T-cell (primary cell): ENCODE data around the gene YWHAQ. TPM values are rescaled to one million over a fixed set of nuclear protein-coding genes. Genes with fewer than 3 reads are reported as not detected.

Experiments
- ATAC-seq, 4 experiments: fragments of 200-7000 bp in 3 of 4; fragments of 150-1000 bp in 1 of 4; cut with Tn5 transposase; replicated peaks in 1 of 4; 1 replicate in 3 of 4; 2 replicates in 1 of 4; pipeline ENCODE4 v1.10.0; 2021; ENCODE audit warnings: moderate library complexity in 3 of 4, mild to moderate bottlenecking in 2 of 4, moderate number of reproducible peaks in 1 of 4
- CTCF ChIA-PET, 2 donors: fragments of 300-600 bp; sonication (Branson Sonifier 250); formaldehyde crosslinking; loops; one replicate each; lab custom pipeline; 2022; ENCODE audit warnings: antibody characterized with exemption in 2 of 2; lab: Charles Lee
- POLR2A ChIA-PET, 2 donors: fragments of 300-600 bp; sonication (Branson Sonifier 250); formaldehyde crosslinking; loops; one replicate each; lab custom pipeline; 2022; ENCODE audit warnings: antibody characterized with exemption in 2 of 2; lab: Charles Lee
- DNase-seq, 35 experiments: peaks; one replicate each; pipeline versions ENCODE4 v3.0.0 to v3.0.0-alpha.2; 2013 to 2023
- H3K27ac ChIP-seq: one replicate; pipeline ENCODE4 v1.5.1; 2013; ENCODE audit warnings: low read length
- H3K27me3 ChIP-seq, 2 experiments: replicated peaks in 1 of 2; 1 replicate in 1 of 2; 2 replicates in 1 of 2; pipeline versions ENCODE4 v1.6.1 to v1.7.0; 2013; ENCODE audit warnings: low read length in 1 of 2, mixed read lengths in 1 of 2; ENCODE audit not compliant: control insufficient read depth in 2 of 2, insufficient read depth in 2 of 2; ENCODE audit errors: extremely low read depth in 1 of 2
- H3K36me3 ChIP-seq, 2 donors: 1 replicate in 1 of 2; 2 replicates in 1 of 2; pipeline versions ENCODE4 v1.6.1 to v1.7.0; 2013; ENCODE audit warnings: low read length in 1 of 2; ENCODE audit not compliant: control insufficient read depth in 2 of 2, insufficient read depth in 1 of 2; ENCODE audit errors: extremely low read depth in 1 of 2
- H3K4me1 ChIP-seq, 2 experiments: 1 replicate in 1 of 2; 2 replicates in 1 of 2; pipeline versions ENCODE4 v1.6.1 to v1.7.0; 2013; ENCODE audit warnings: low read length in 2 of 2, mixed read lengths in 1 of 2; ENCODE audit not compliant: insufficient read depth in 2 of 2, control insufficient read depth in 1 of 2; ENCODE audit errors: extremely low read depth in 1 of 2
- H3K4me3 ChIP-seq, 2 donors: 1 replicate in 1 of 2; 2 replicates in 1 of 2; pipeline versions ENCODE4 v1.5.1 to v1.7.0; 2013; ENCODE audit warnings: mild to moderate bottlenecking in 2 of 2, low read length in 1 of 2, moderate library complexity in 1 of 2; ENCODE audit not compliant: control insufficient read depth in 1 of 2; ENCODE audit errors: extremely low read depth in 1 of 2
- H3K9me3 ChIP-seq: 2 replicates; pipeline ENCODE4 v1.7.0; 2013
- H3K27ac Mint-ChIP-seq, 2 donors: one replicate each; pipeline ENCODE4 v1.8.0; 2020 to 2021; ENCODE audit warnings: mild to moderate bottlenecking in 2 of 2, mixed read lengths in 2 of 2
- H3K27me3 Mint-ChIP-seq, 2 donors: one replicate each; pipeline ENCODE4 v1.8.0; 2021 to 2022; ENCODE audit warnings: mixed read lengths in 2 of 2
- H3K36me3 Mint-ChIP-seq: one replicate; pipeline ENCODE4 v1.8.0; 2021; ENCODE audit warnings: mixed read lengths
- H3K4me1 Mint-ChIP-seq, 3 donors: one replicate each; pipeline ENCODE4 v1.8.0; 2020 to 2022; ENCODE audit warnings: mixed read lengths in 3 of 3, mild to moderate bottlenecking in 1 of 3
- H3K4me3 Mint-ChIP-seq, 3 donors: one replicate each; pipeline ENCODE4 v1.8.0; 2020 to 2022; ENCODE audit warnings: mild to moderate bottlenecking in 3 of 3, mixed read lengths in 3 of 3, moderate library complexity in 3 of 3
- H3K9me3 Mint-ChIP-seq, 3 donors: one replicate each; pipeline ENCODE4 v1.8.0; 2020 to 2022; ENCODE audit warnings: mixed read lengths in 3 of 3
- WGBS: methylation state at CpG from one replicate; pipeline ENCODE4 v1.1.5; 2013; ENCODE audit warnings: missing lambda C conversion rate; ENCODE audit not compliant: insufficient coverage; 5-methylcytosine and 5-hydroxymethylcytosine counted together
- total RNA-seq, 35 experiments: library from RNA in 6 of 35; stranded (reverse) in 6 of 35; fragments of 120-200 nt in 1 of 35; gene quantifications; one replicate each; pipeline versions ENCODE4 v1.2.1 to v1.2.4 and lab custom pipeline; 2013 to 2026

YWHAQ gene
- total RNA-seq = 100 to 1,000 TPM; 104 to 141 (median 139) TPM
- 139 TPM for total RNA-seq (2013)
- total RNA-seq (lab: John Stamatoyannopoulos, UW) = 109 to 928 (median 224) reads per million in 29 experiments

DNA sequence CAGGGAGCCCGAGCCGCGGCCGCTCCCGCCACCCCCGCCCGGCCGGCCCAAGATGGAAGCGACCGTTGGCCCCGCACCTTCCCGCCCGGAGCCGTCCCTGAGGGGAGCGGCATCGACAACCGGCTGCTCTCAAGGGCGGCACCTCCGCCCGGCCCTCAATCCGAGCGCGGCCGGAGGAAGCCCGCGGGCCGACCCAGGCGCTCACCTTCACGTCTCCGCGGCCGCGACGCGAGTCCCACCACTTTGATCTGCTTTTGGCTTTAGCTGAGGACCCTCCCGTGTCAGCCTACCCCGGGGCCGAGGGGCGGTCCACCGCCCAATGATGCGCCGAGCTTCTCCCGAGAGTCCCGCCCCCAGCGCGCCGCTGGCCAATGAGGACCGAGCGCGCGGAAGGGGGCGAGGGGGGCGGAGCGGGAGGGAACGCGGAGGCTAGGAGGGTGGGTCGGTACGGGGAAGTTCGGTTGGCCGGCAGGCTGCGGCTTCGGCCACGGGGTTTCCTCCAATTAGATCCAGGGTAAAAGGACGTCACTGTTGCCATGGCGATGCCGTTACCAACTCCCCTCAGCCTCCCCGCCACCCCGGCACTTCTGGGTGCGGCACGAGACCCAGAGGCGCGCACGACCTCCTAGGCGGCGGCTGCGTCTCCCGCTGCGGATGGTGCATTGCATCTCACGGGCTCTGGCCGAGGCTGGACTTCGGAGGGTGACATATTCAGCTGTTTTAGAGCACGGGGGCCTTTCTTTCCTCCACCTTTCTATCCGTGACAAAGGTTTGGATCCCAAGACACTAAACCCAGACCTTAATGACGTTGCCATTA, at the start of gene YWHAQ:
TSS of gene YWHAQ (minus strand) at position 262 of the 817 bp plus-strand sequence. CDS start 545 bp downstream, outside the sequence.
- no peaks in the 10 kb centered on the region for H3K9me3 ChIP-seq
- ChIA-PET CTCF (interaction anchor here (0.6 to 1.1 kb wide), 6 partner anchors 72 to 804 kb away, joined by 3 to 9 read pairs (median 4); no protein-coding TSS in a partner anchor), POLR2A (interaction anchor here (0.5 to 2.7 kb wide), 18 partner anchors 12 to 674 kb away, joined by 3 to 52 read pairs (median 6); partner anchors contain the start of genes ADAM17 (in 1 of the 2) and TAF1B (in 1 of the 2))
- Mint-ChIP-seq H3K4me3 (peak within 1 kb of the TSS; percentile 91 to 95 (median 92)), H3K36me3 (peaks cover 33% of the 10 kb centered on the region), H3K4me1 (peaks cover 52 to 54% (median 53%) of the 10 kb centered on the region in 3 donors), H3K27ac (peak within 1 kb of the TSS; percentile 88 to 91), H3K27me3 (no peaks in the 10 kb centered on the region), H3K9me3 (no peaks in the 10 kb centered on the region)
- ATAC-seq (peak; percentile 88 to 92 (median 89)), DNase-seq (peak; percentile 90 to 99 (median 95))
- peaks cover 0 to 11% of the 10 kb centered on the region in 2 donors for H3K36me3 ChIP-seq
- H3K27me3 ChIP-seq = no peaks in the 10 kb centered on the region
- peak within 1 kb of the TSS; percentile 84 to 87 for H3K4me3 ChIP-seq
- H3K4me1 ChIP-seq = peaks cover 12 to 29% of the 10 kb centered on the region in 2 experiments
- WGBS = under 1% methylated on average over 78 of the region's 84 CpGs
- H3K27ac ChIP-seq = peak within 1 kb of the TSS; percentile 82

DNA sequence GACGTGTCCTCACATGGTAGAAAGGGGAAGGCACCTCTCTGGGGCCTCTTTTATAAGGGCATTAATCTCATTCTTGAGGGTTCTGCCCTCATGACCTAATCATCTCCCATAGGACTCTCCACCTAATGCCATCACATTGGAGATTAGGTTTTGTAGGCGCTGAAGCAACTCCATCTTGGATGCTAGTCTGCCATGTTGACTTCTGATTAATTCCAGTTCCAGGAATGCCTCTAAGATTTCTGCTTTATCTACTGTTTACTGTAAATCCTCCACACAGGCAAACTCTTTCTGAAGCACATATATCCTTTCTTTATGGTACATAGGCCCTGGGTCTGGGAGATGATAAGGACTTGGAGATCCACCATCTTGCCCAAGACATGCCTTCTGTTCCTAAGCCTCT, 49.3 kb upstream of the YWHAQ start:
- Histone ChIP-seq H3K36me3 (no peaks in the 10 kb centered on the region), H3K4me3 (no peak overlapping the region), H3K27ac (no peak overlapping the region), H3K27me3 (no peaks in the 10 kb centered on the region), H3K9me3 (no peaks in the 10 kb centered on the region), H3K4me1 (peaks cover 2 to 26% of the 10 kb centered on the region in 2 experiments)
- Mint-ChIP-seq H3K36me3 (no peaks in the 10 kb centered on the region), H3K9me3 (no peaks in the 10 kb centered on the region), H3K27me3 (no peaks in the 10 kb centered on the region), H3K27ac (no peak overlapping the region), H3K4me3 (no peak overlapping the region), H3K4me1 (peaks cover 0 to 17% (median 9%) of the 10 kb centered on the region in 3 donors)
- WGBS = no CpG with 5 or more reads among the region's 2 CpGs
- ChIA-PET POLR2A (no interaction called here), CTCF (no interaction called here)
- no peak for DNase-seq
- ATAC-seq = no peak

DNA sequence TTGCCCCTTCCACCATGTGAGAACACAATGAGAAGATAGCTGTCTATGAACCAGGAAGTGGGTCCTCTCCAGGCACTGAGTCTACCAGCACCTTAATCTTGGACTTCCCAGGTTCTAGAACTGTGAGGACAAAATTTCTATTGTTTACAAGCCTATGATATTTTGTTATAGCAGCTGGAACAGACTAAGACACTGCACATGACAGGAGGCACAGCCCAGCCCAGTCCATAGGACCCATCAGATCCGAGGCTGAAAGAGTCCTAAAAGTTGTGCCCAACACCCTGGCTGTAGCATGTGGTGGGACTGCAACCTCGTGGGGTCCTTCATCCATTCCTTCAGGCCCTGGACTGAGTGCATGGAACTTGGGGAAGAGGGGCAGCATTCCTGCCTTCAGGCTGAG, 48.4 kb upstream of the YWHAQ start:
- Histone ChIP-seq H3K27ac (no peak overlapping the region), H3K4me1 (peaks cover 2 to 26% of the 10 kb centered on the region in 2 experiments), H3K27me3 (no peaks in the 10 kb centered on the region), H3K9me3 (no peaks in the 10 kb centered on the region), H3K36me3 (no peaks in the 10 kb centered on the region), H3K4me3 (no peak overlapping the region)
- DNase-seq (no peak), ATAC-seq (no peak)
- peaks cover 0 to 17% (median 9%) of the 10 kb centered on the region in 3 donors for H3K4me1 Mint-ChIP-seq
- H3K9me3 Mint-ChIP-seq = no peaks in the 10 kb centered on the region
- WGBS = 100% methylated on average over 1 of the region's 2 CpGs
- H3K36me3 Mint-ChIP-seq = no peaks in the 10 kb centered on the region
- CTCF ChIA-PET = no interaction called here
- POLR2A ChIA-PET = no interaction called here
- H3K27ac Mint-ChIP-seq = no peak overlapping the region
- H3K4me3 Mint-ChIP-seq = no peak overlapping the region
- no peaks in the 10 kb centered on the region for H3K27me3 Mint-ChIP-seq

DNA sequence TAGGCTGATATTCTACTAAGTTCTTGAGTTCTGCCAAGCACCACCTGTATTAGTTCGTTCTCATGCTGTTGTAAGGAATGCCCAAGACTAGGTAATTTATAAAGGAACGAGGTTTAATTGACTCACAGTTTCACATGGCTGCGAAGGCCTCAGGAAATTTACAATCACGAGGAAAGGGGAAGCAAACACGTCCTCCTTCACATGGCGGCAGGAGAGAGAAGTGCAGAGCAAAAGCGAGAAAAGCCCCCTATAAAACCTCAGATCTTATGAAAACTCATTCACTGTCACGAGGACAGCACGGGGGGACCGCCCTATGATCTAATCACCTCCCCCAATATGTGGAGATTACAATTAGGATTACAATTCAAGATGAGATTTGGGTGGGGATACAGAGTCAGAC, 47.7 kb upstream of the YWHAQ start:
- H3K27me3 ChIP-seq = no peaks in the 10 kb centered on the region
- H3K4me1 ChIP-seq = peaks cover 2 to 26% of the 10 kb centered on the region in 2 experiments
- H3K27me3 Mint-ChIP-seq = no peaks in the 10 kb centered on the region
- WGBS = no CpG with 5 or more reads among the region's 10 CpGs
- no peak overlapping the region for H3K27ac ChIP-seq
- no peak overlapping the region for H3K27ac Mint-ChIP-seq
- no peaks in the 10 kb centered on the region for H3K9me3 ChIP-seq
- peaks cover 0 to 17% (median 9%) of the 10 kb centered on the region in 3 donors for H3K4me1 Mint-ChIP-seq
- no peaks in the 10 kb centered on the region for H3K36me3 Mint-ChIP-seq
- H3K36me3 ChIP-seq = no peaks in the 10 kb centered on the region
- DNase-seq (no peak), ATAC-seq (no peak)
- no peak overlapping the region for H3K4me3 ChIP-seq
- no peaks in the 10 kb centered on the region for H3K9me3 Mint-ChIP-seq
- POLR2A ChIA-PET = no interaction called here
- CTCF ChIA-PET = interaction anchor here in 1 of 2 donors (0.7 kb wide), 1 partner anchor 41 kb away, joined by 3 read pairs; no protein-coding TSS in a partner anchor
- no peak overlapping the region for H3K4me3 Mint-ChIP-seq

DNA sequence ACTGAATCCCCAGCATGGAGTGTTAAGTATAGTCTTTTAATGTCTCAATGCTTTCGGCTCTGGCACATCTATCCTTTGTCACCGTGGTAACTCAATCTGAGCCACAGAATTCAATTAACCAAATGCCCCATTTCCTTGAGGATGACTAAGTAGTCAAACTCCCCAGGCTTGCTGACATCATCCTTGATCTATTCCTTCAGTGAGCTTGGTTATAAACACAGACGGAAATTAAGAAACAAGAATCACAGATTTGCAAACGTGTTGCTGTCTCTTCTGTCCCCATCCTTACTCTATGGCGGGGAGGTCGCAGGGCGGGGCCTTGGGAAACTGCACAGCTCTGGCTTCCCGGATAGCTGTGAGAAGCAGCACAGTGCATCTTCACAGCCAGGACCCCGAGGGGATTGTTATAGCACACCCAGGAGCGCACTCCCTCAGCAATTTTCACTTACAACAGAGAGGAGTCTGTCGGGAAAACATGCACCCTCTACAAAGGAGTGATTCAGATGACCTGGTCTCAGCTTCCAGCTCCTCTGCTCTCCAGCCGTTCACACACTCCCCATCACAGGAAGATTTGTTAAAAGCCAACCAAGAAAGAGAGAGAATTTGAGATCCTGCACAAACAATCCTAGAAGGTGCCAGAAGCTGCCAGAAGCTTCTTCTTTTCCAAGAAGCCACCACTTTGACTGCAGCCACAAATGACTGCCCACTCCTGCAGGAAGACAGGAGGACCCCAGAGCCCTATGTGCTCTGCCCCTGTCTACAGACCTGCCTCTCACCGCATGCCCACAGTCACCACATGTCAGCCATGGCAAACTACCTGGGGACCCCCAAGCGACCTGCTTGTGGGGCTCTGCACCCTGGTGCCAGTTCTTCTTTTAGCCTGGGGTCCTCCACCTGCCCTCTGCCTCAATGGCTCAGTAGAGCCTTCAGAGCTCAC, 44.9 kb upstream of the YWHAQ start:
- Histone ChIP-seq H3K27me3 (no peaks in the 10 kb centered on the region), H3K4me3 (no peak overlapping the region), H3K9me3 (no peaks in the 10 kb centered on the region), H3K4me1 (peaks cover 0 to 9% of the 10 kb centered on the region in 2 experiments), H3K36me3 (no peaks in the 10 kb centered on the region), H3K27ac (no peak overlapping the region)
- Mint-ChIP-seq H3K4me3 (no peak overlapping the region), H3K4me1 (peaks cover 0 to 7% (median 2%) of the 10 kb centered on the region in 3 donors), H3K27me3 (no peaks in the 10 kb centered on the region), H3K27ac (no peak overlapping the region), H3K9me3 (no peaks in the 10 kb centered on the region), H3K36me3 (no peaks in the 10 kb centered on the region)
- 82% methylated on average over 5 of the region's 14 CpGs for WGBS
- POLR2A ChIA-PET = no interaction called here
- DNase-seq (no peak), ATAC-seq (no peak)
- CTCF ChIA-PET = interaction anchor here in 1 of 2 donors (0.6 kb wide), 1 partner anchor 76 kb away, joined by 3 read pairs; no protein-coding TSS in a partner anchor
